ENCODE data around the gene KDM2B. TPM values are rescaled to one million over a fixed set of nuclear protein-coding genes. Genes with fewer than 3 reads are reported as not detected.

Gene KDM2B
- 19.1 to 23.5 TPM (median 22.0 TPM) in 5 replicates for total RNA-seq (2022; extraction: Qiagen RNA extraction; ENCODE audit: low read depth)

DNA sequence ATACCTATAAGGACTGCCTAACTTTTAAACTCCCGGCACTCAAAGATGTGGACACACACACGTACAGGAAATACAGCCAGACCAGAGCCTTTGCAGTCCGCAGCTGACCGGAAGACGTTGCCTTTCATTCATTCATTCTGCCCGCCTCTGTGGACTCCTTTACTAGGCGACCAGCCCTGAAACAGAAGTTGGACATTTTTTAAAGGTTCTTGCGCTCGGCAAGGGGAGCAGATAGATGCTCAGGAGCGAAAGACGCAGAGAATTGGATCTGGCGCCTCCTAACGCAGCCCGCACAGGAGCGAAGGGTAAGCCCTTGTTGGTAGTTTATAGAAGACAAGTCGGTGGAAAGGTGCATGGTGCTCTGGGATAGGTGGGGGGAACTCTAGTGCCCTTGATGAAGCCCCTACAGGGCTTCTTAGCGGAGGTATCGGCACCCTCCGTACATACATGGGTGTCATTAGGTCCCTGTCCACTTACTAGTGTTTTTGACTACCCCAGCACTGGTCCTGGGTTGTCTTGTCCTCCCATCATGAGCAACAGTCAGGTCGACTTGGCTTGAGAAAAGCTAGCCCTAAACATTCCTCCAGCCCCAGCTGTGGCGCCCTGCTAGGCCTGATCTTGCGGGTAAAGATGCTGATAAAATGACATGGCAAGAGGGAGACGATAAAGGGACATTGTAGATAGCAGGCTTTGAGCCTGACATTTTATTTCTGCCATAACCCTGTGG, at the start of gene KDM2B:
Gene KDM2B, minus strand, starts transcription at position 65 of the 727 bp plus-strand sequence. CDS start 112 bp downstream, outside the sequence.

DNA sequence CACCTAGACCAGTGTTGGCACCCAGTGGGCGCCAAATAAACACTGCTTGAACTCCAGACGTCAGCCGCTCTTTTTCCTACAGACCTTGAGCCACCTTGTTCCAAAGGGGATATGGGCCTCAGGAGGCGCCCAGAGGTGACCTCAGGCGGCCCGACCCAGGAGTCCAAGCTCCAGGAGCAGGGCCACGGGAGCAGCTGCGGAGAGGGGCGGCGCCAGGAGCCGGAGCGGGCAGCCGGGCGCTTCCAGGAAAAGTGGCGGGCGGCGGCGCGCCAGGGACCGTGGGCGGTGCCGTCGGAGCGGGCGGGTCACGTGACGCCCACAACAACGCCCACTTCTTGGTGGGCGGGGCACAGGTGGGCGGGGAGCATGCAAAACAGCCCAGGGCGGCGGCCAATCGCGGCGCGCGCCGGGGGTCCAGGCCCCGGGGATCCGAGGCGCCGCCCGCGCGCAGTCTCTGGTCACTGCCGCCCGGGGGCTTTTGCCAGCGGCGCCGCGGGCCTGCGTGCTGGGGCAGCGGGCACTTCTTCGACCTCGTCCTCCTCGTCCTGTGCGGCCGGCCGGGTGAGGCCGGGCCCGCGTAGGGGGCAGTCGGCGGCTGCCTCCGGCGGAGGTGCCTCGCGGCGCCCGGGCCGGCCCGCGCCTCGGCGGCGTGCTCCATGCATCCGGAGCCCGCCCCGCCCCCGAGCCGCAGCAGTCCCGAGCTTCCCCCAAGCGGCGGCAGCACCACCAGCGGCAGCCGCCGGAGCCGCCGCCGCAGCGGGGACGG, 45.4 kb upstream of the KDM2B start, which contains the start of gene ORAI1:
Gene ORAI1, plus strand, starts transcription at position 444 of the 766 bp plus-strand sequence.

DNA sequence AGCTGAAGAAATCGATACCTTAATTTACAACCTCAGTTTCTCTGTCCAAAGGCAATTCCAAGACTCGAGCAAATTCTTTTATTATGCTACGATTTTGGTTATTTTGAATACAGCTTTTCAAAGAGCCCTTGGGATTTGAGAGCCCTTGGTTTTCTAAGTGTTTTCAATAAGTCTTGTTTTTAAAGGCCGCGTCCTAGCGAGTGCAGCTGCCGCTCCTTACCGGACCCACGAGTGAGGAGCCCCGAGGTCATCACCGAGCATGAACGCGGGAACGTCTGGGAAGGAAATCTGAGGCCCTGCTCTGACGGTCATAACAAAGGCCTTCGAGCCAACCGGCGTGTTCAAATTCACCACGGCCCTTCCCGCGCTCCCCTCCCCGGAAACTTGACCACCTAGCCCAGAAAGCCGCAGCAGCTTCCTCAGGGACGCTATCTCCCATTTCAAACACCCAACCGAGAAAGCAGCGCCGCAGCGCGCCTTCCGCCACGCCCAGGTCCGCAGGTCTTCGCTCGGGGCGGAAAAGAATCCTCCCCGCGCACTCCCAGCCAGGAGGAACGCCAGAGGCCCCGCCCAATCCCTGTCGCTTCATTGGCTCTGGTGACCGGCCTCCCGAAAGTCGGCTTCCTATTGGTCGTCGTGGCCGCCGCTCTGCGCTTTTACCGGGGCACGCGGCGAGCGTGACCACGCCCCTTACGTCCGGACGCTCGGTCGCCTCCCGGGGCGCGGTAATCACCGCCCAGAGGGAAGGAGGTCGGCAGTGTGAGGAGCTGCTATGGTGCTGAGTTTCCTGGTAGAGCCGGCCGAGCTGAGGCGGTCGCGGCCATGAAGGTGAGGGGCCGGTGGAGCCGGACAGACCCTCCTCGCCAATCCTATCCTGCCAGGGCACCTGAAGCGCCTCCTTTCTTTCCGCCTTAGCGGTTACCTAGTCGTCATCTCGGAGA, 181.2 kb downstream of the KDM2B start, which contains the start of gene RNF34:
Gene RNF34, plus strand, starts transcription at position 728 of the 941 bp plus-strand sequence. Its CDS starts 95 bp downstream, at position 823.

Other genes with a start within 250 kb of the KDM2B start
- 85.1 to 97.5 TPM (median 96.9 TPM) in 5 replicates for gene ANAPC5, start 228.6 kb downstream of the KDM2B start, total RNA-seq (2022; extraction: Qiagen RNA extraction; ENCODE audit: low read depth)
- gene RNF34, start 180.9 kb downstream of the KDM2B start, total RNA-seq (2022; extraction: Qiagen RNA extraction; ENCODE audit: low read depth): 36.4 to 39.5 TPM (median 37.8 TPM) in 5 replicates
- gene ORAI1, start 45.5 kb upstream of the KDM2B start, total RNA-seq (2022; extraction: Qiagen RNA extraction; ENCODE audit: low read depth): 29.8 to 46.7 TPM (median 42.9 TPM) in 5 replicates
- gene MORN3, start 88.6 kb upstream of the KDM2B start, total RNA-seq (2022; extraction: Qiagen RNA extraction; ENCODE audit: low read depth): 0.09 to 0.30 TPM (median 0.23 TPM) in 5 replicates
- gene TMEM120B, start 131.7 kb upstream of the KDM2B start, total RNA-seq (2022; extraction: Qiagen RNA extraction; ENCODE audit: low read depth): 6.9 to 12.6 TPM (median 11.6 TPM) in 5 replicates
- 159 to 191 TPM (median 184 TPM) in 5 replicates for gene RHOF, start 212.7 kb upstream of the KDM2B start, total RNA-seq (2022; extraction: Qiagen RNA extraction; ENCODE audit: low read depth)
- 13.3 to 17.8 TPM (median 15.8 TPM) in 5 replicates for gene SETD1B, start 223.0 kb upstream of the KDM2B start, total RNA-seq (2022; extraction: Qiagen RNA extraction; ENCODE audit: low read depth)